Activated naive CD4-positive, alpha-beta T cell treated with anti-CD3 and anti-CD28 coated beads, Interleukin-2, amount 10 ng/mL, durations not matched to agents 7 days and 5 days (primary cell): Measurements from ENCODE around the gene ARL5C.
"Not testable (repeated sequence)": the region's sequence is repeated elsewhere in the genome, so short reads cannot be mapped to it uniquely, and the experiment has no call there.

ENCODE experiments used
- CTCF ChIA-PET: fragments of 350-600 bp; sonication (Branson Sonifier 250); formaldehyde crosslinking; loops from one replicate; lab custom pipeline; 2021; ENCODE audit warnings: antibody characterized with exemption; lab: Charles Lee
- DNase-seq: peaks from one replicate; pipeline ENCODE4 v3.0.0-alpha.2; 2020
- H3K27ac Mint-ChIP-seq: one replicate; pipeline ENCODE4 v1.8.0; 2021; ENCODE audit warnings: mild to moderate bottlenecking, moderate library complexity, mixed read lengths
- H3K27me3 Mint-ChIP-seq: one replicate; pipeline ENCODE4 v1.8.0; 2021; ENCODE audit warnings: mild to moderate bottlenecking, mixed read lengths
- H3K36me3 Mint-ChIP-seq: one replicate; pipeline ENCODE4 v1.8.0; 2021; ENCODE audit warnings: mixed read lengths
- H3K4me1 Mint-ChIP-seq: one replicate; pipeline ENCODE4 v1.8.0; 2021; ENCODE audit warnings: mixed read lengths
- H3K4me3 Mint-ChIP-seq: one replicate; pipeline ENCODE4 v1.8.0; 2021; ENCODE audit warnings: mild to moderate bottlenecking, moderate library complexity, mixed read lengths
- H3K9me3 Mint-ChIP-seq: one replicate; pipeline ENCODE4 v1.8.0; 2021; ENCODE audit warnings: mixed read lengths

The ARL5C gene

GRCh38 chr17:39139161-39139511 lies 26.8 kb downstream of the ARL5C start:
- CTCF ChIA-PET: no interaction called here
- Mint-ChIP-seq H3K27me3 (peaks cover 19% of the 10 kb centered on the region), H3K4me1 (no peaks in the 10 kb centered on the region), H3K27ac (no peak overlapping the region), H3K9me3 (no peaks in the 10 kb centered on the region), H3K36me3 (no peaks in the 10 kb centered on the region), H3K4me3 (no peak overlapping the region)
- no peak for DNase-seq

DNA sequence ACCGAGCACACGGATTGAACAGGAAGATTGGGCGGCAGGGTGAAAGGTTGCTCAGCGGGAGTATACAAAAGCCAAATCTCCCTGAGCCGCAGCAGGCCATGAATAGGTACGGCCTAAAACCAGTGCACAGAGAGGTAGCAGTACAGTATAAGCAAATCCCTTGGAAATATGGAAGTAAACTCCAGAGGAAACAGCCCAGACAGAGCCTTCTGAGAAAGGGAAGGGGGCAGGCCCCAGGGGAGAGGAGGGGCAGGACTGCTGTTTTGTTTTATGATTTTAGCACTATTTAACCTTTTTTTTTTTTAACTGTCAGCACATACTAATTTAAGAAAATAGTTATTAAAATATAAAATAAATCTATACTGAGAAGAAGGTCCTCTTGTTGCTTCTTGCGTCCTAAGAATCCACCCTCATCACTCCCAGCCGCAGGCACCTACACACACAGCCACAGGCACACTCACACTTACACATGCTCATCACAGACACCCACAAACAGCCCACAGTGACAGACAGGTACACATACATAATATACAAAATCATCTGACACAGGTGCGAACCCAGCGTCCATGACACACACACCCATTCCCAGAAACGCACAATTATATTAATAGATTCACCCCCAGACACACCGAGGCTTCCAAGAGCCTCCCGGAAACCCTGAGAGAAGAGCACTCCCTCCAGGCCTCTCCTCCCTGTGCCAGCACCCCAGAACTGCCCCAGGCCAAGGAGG lies 27.4 kb downstream of the ARL5C start:
- H3K4me3 Mint-ChIP-seq: no peak overlapping the region
- H3K27ac Mint-ChIP-seq: no peak overlapping the region
- H3K27me3 Mint-ChIP-seq: peaks cover 19% of the 10 kb centered on the region
- no peaks in the 10 kb centered on the region for H3K4me1 Mint-ChIP-seq
- H3K36me3 Mint-ChIP-seq: no peaks in the 10 kb centered on the region
- DNase-seq: no peak
- no peaks in the 10 kb centered on the region for H3K9me3 Mint-ChIP-seq
- CTCF ChIA-PET: interaction anchor here (1.1 kb wide), 1 partner anchor 270 kb away, joined by 4 read pairs; no protein-coding TSS in a partner anchor

- Mint-ChIP-seq H3K27me3 (peaks cover 29% of the 10 kb centered on the region), H3K9me3 (no peaks in the 10 kb centered on the region), H3K4me1 (no peaks in the 10 kb centered on the region), H3K4me3 (no peak overlapping the region), H3K36me3 (no peaks in the 10 kb centered on the region), H3K27ac (no peak overlapping the region)
- CTCF ChIA-PET: no interaction called here
- DNase-seq: no peak
Observed at GRCh38 chr17:39134878-39135277, 31.1 kb downstream of the ARL5C start.

DNA sequence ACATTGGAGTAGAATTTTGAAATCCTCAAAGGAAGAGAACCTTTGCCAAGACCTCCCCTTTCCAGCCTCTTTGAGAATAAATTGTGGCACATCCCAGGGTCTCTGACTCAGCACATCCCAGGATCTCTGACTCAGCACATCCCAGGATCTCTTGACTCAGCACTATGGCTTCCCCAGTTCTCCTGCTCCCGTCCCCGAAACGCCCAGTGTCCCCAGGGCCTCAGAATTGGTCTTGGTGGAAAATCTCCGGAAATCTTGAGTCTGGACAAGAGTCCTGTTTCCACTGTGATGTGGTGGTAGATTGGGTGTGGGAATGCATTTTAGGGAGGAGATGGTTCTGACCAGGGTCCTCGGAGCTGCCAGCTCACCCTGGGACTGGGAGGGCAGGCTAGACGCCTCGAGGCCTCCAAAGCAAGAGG lies 33.8 kb downstream of the ARL5C start:
- H3K4me1 Mint-ChIP-seq: no peaks in the 10 kb centered on the region
- no peak overlapping the region for H3K27ac Mint-ChIP-seq
- CTCF ChIA-PET: no interaction called here
- H3K36me3 Mint-ChIP-seq: no peaks in the 10 kb centered on the region
- H3K27me3 Mint-ChIP-seq: peaks cover 39% of the 10 kb centered on the region
- no peaks in the 10 kb centered on the region for H3K9me3 Mint-ChIP-seq
- no peak overlapping the region for H3K4me3 Mint-ChIP-seq
- DNase-seq: no peak

DNA sequence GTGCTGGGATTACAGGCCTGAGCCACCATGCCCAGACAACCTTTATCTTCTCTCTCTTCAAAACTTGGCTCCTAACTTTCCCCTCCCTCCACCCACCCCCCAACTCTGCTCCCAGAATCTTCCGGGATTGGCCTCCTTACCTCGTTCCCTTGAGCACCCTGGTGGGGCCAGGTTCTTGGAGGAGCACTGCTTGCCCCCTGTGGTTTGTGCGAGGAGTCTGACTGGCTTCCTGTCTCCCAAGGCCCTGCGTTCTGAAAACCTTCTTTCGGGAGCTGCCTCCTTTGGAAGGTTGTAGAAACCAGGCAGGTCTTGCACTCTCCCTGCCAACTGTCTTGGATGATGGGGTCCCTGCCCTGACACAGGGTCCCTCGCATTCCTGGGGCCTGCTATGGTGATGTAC lies 34.3 kb downstream of the ARL5C start:
- no peaks in the 10 kb centered on the region for H3K4me1 Mint-ChIP-seq
- no peak overlapping the region for H3K27ac Mint-ChIP-seq
- DNase-seq: no peak
- H3K27me3 Mint-ChIP-seq: peaks cover 39% of the 10 kb centered on the region
- H3K36me3 Mint-ChIP-seq: no peaks in the 10 kb centered on the region
- H3K4me3 Mint-ChIP-seq: no peak overlapping the region
- no peaks in the 10 kb centered on the region for H3K9me3 Mint-ChIP-seq
- CTCF ChIA-PET: no interaction called here

GRCh38 chr17:39130205-39130604 lies 35.8 kb downstream of the ARL5C start:
- H3K9me3 Mint-ChIP-seq: no peaks in the 10 kb centered on the region
- H3K4me1 Mint-ChIP-seq: no peaks in the 10 kb centered on the region
- H3K36me3 Mint-ChIP-seq: no peaks in the 10 kb centered on the region
- CTCF ChIA-PET: no interaction called here
- H3K4me3 Mint-ChIP-seq: no peak overlapping the region
- no peak for DNase-seq
- peaks cover 32% of the 10 kb centered on the region for H3K27me3 Mint-ChIP-seq
- H3K27ac Mint-ChIP-seq: no peak overlapping the region

DNA sequence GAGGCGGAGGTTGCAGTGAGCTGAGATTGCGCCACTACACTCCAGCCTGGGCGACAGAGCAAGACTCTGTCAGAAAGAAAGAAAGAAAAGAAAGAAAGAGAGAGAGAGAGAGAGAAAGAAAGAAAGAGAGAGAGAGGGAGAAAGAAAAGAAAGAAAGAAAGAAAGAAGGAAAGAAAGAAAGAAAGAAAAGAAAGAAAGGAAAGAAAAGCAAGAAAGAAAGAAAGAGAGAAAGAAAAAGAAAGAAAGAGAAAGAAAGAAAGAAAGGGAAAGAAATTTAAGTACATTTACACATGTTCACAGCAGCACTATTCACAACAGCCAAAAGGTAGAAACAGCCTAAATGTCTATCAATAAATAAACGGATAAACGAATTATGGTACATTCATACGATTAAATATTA lies 36.4 kb downstream of the ARL5C start:
- H3K27me3 Mint-ChIP-seq: peaks cover 25% of the 10 kb centered on the region
- H3K9me3 Mint-ChIP-seq, H3K36me3 Mint-ChIP-seq, H3K27ac Mint-ChIP-seq, H3K4me3 Mint-ChIP-seq, CTCF ChIA-PET, DNase-seq, H3K4me1 Mint-ChIP-seq: not testable (repeated sequence)

- CTCF ChIA-PET: interaction anchor here (0.9 kb wide), 1 partner anchor 111 kb away, joined by 3 read pairs; no protein-coding TSS in a partner anchor
- H3K9me3 Mint-ChIP-seq: no peaks in the 10 kb centered on the region
Observed at GRCh38 chr17:39126436-39126835, 39.5 kb downstream of the ARL5C start.

DNA sequence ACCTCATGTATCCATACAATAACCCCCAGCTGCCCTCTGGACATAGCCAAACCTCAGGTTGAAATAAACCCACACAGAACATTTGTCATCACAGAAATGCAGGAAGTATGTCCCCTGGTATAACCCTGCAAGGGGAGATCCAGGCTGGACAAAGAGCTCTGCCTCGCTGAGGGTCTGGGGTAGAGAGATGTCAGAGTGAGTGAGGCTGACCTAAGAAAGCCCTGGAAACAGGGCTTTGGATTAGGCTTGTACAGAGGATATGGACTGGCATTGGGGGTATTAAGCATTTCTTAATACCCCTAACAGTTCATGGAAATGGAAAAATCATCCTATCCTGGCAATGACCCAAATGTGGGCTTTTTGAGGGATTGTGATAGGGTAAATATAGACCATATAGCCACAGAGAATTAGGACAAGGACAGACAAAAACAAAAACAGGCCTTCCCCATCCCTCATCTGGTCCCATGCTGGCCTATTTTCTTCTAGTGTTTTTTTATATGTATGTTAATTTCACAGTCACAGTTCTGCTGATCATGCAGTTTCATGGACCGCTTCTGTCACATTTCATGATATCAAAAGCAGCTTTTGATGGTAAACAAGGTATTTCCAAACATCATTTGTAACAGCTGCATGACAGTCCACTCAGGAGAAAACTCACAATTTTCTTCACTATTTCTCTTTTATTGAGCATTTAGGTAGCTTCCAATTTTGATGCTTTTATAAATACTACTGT lies 40.7 kb downstream of the ARL5C start:
- Mint-ChIP-seq H3K4me3 (no peak overlapping the region), H3K36me3 (no peaks in the 10 kb centered on the region), H3K9me3 (no peaks in the 10 kb centered on the region), H3K4me1 (no peaks in the 10 kb centered on the region), H3K27ac (peak overlapping the region; percentile 17), H3K27me3 (peaks cover 17% of the 10 kb centered on the region)
- no peak for DNase-seq
- CTCF ChIA-PET: interaction anchor here (1.2 to 1.7 kb wide), 3 partner anchors 47 to 80 kb away, joined by 3 read pairs; no protein-coding TSS in a partner anchor

More at GRCh38 chr17:39126436-39126835, 39.5 kb downstream of the ARL5C start:
- Mint-ChIP-seq H3K27me3 (peaks cover 17% of the 10 kb centered on the region), H3K36me3 (no peaks in the 10 kb centered on the region), H3K4me3 (no peak overlapping the region), H3K4me1 (no peaks in the 10 kb centered on the region), H3K27ac (no peak overlapping the region)
- no peak for DNase-seq

DNA sequence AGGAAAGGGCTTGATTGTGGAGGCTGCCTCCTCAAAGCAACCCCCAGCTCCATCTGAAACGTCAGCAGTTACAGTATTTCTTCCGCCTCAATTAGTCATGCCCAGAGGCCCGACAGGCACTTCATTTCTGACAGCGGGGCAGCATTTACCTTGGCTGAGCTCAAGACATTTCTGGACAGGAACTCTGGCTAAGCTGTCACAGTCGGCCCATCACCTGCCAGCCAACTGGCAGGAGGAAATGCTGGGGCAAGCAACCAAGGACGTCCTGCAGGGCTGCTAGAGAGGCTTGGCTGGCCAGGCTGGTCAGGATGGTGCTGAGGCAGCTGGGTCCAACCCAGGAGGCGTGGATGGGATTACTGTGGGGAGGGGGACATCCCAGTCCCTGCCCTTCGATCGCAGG lies 42.3 kb downstream of the ARL5C start:
- peaks cover 2% of the 10 kb centered on the region for H3K27me3 Mint-ChIP-seq
- no peak for DNase-seq
- CTCF ChIA-PET: no interaction called here
- peaks cover under 1% of the 10 kb centered on the region for H3K4me1 Mint-ChIP-seq
- H3K9me3 Mint-ChIP-seq: no peaks in the 10 kb centered on the region
- no peak overlapping the region for H3K4me3 Mint-ChIP-seq
- no peaks in the 10 kb centered on the region for H3K36me3 Mint-ChIP-seq
- no peak overlapping the region for H3K27ac Mint-ChIP-seq

DNA sequence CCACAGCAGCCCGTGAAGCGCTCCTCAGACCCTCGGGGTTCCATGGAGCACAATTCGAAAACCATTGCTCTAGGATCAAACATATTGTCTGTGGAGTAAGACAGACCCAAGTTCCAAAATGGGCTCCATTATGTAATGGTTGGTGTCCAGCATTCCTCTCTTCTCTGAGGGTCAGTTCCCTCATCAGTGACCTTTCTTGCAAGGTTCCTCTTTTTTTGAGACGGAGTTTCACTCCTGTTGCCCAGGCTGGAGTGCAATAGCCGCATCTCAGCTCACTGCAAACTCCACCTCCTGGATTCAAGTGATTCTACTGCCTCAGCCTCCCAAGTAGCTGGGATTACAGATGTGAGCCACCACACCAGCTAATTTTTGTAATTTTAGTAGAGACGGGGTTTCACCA lies 43.0 kb downstream of the ARL5C start:
- no peaks in the 10 kb centered on the region for H3K36me3 Mint-ChIP-seq
- no peak overlapping the region for H3K27ac Mint-ChIP-seq
- H3K27me3 Mint-ChIP-seq: peaks cover 6% of the 10 kb centered on the region
- no peaks in the 10 kb centered on the region for H3K9me3 Mint-ChIP-seq
- H3K4me3 Mint-ChIP-seq: no peak overlapping the region
- peaks cover 3% of the 10 kb centered on the region for H3K4me1 Mint-ChIP-seq
- DNase-seq: no peak
- CTCF ChIA-PET: no interaction called here

DNA sequence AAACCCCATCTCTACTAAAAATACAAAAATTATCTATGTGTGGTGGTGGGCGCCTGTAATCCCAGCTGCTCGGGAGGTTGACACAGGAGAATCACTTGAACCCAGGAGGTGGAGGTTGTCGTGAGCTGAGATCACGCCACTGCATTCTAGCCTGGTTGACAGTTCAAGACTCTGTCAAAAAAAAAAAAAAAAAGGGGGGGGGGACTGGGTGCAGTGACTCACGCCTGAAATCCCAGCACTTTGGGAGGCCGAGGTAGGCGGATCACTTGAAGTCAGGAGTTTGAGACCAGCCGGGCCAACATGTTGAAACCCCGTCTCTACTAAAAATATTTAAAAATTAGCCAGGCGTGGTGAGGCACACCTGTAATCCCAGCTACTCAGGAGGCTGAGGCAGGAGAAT lies 44.0 kb downstream of the ARL5C start:
- not testable (repeated sequence) for H3K9me3 Mint-ChIP-seq, DNase-seq, H3K4me1 Mint-ChIP-seq, H3K36me3 Mint-ChIP-seq, H3K27me3 Mint-ChIP-seq, H3K27ac Mint-ChIP-seq, H3K4me3 Mint-ChIP-seq
- CTCF ChIA-PET: interaction anchor here (1.0 kb wide), 1 partner anchor 114 kb away, joined by 3 read pairs; no protein-coding TSS in a partner anchor

DNA sequence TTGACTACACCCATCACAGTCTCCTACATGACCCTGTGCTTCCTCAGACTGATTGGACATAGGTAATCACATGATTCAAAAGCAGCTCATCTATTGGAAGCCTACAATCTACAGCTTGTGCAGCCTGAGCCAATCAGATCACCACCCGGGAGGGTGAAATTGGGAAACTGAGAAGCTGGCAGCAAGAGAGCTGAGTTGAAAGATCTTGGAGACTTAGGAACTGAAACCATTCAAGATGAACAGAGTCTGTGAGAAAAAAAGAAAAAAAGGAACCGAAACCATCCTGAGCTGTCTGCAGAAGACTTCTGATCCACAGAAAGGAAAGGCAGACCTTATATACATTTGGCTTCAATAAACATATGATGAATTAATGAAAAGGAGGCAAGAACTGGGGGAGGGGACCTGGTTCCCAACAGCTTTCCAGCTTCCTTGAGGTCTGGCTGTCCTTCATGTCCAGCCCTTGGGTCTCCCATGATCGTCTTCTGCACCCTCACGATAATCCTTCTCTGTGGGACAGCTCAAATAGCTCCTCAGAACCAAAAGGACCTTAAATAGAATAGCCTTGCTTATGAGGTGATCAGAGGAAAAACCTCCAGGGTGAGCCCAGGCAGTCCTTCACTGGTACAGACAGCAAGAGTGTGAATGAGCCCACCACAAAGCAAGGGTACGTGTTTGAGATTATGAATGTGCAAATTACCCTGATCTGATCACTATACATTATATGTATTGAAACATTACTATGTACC lies 47.1 kb downstream of the ARL5C start:
- Mint-ChIP-seq H3K36me3 (no peaks in the 10 kb centered on the region), H3K4me3 (no peak overlapping the region), H3K4me1 (peaks cover 3% of the 10 kb centered on the region), H3K9me3 (no peaks in the 10 kb centered on the region), H3K27ac (peak overlapping the region; percentile 49), H3K27me3 (peaks cover 33% of the 10 kb centered on the region)
- no peak for DNase-seq
- CTCF ChIA-PET: no interaction called here

DNA sequence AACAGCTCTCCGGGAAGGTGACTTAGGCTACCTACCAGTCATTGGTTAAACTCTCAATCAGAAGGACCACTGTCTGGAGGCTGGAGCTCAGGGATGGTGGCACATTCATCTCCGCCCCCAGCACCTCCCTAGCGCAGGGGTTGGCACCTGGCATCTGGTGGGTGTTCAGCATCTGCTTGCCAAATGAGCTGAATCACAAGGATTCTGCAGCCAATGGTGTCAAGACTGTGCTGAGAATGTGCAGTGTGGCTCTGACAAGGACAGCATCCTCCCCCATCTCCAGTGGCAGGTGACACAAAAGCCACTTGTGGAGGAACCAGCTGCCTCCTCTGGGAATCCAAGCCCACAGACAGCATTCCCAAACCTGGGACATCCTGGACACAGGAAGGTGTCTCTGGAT lies 49.7 kb downstream of the ARL5C start:
- CTCF ChIA-PET: interaction anchor here (1.1 to 1.4 kb wide), 2 partner anchors 59 to 133 kb away, joined by 3 read pairs; no protein-coding TSS in a partner anchor
- Mint-ChIP-seq H3K9me3 (no peaks in the 10 kb centered on the region), H3K4me1 (peaks cover 3% of the 10 kb centered on the region), H3K27ac (no peak overlapping the region), H3K4me3 (no peak overlapping the region), H3K27me3 (peaks cover 33% of the 10 kb centered on the region), H3K36me3 (no peaks in the 10 kb centered on the region)
- DNase-seq: no peak
